Naive thymus-derived CD4-positive, alpha-beta T cell (primary cell): ENCODE measurements around the gene MSH6. TPM values are rescaled to one million over a fixed set of nuclear protein-coding genes. Genes with fewer than 3 reads are reported as not detected.
A peak's percentile ranks its signal among the peaks of the same experiment; 100 is the strongest.

Experiments used
- ATAC-seq: fragments of 150-1000 bp; cut with Tn5 transposase; 2 replicates; pipeline ENCODE4 v1.10.0; 2021; ENCODE audit warnings: mild to moderate bottlenecking, moderate library complexity
- CTCF ChIA-PET: fragments of 350-600 bp; sonication (Branson Sonifier 250); formaldehyde crosslinking; loops from one replicate; lab custom pipeline; 2021; ENCODE audit warnings: antibody characterized with exemption; lab: Charles Lee
- POLR2A ChIA-PET: fragments of 350-600 bp; sonication (Branson Sonifier 250); formaldehyde crosslinking; loops from one replicate; lab custom pipeline; 2021; ENCODE audit warnings: antibody characterized with exemption, inconsistent platforms; lab: Charles Lee
- DNase-seq, 9 donors: peaks; one replicate each; pipeline versions ENCODE4 v3.0.0 to v3.0.0-alpha.2; 2020 to 2022; ENCODE audit warnings: mixed read lengths in 1 of 9
- H3K27ac ChIP-seq: one replicate; pipeline ENCODE4 v1.7.0; 2013; ENCODE audit warnings: mild to moderate bottlenecking, low read depth, low read length, moderate library complexity
- H3K27me3 ChIP-seq, 2 donors: one replicate each; pipeline ENCODE4 v1.7.0; 2013; ENCODE audit warnings: low read length in 2 of 2, mild to moderate bottlenecking in 2 of 2, moderate library complexity in 2 of 2; ENCODE audit not compliant: control insufficient read depth in 2 of 2, insufficient read depth in 2 of 2
- H3K36me3 ChIP-seq, 3 experiments: 1 replicate in 2 of 3; 2 replicates in 1 of 3; pipeline ENCODE4 v1.7.0; 2013; ENCODE audit warnings: low read length in 3 of 3, mild to moderate bottlenecking in 3 of 3, moderate library complexity in 1 of 3; ENCODE audit not compliant: insufficient read depth in 3 of 3, control insufficient read depth in 2 of 3
- H3K4me1 ChIP-seq, 2 donors: one replicate each; pipeline ENCODE4 v1.7.0; 2013; ENCODE audit warnings: low read length in 2 of 2, mild to moderate bottlenecking in 2 of 2, moderate library complexity in 1 of 2; ENCODE audit not compliant: control insufficient read depth in 2 of 2, insufficient read depth in 2 of 2
- H3K4me3 ChIP-seq: 2 replicates; pipeline ENCODE4 v1.7.0; 2013; ENCODE audit warnings: mild to moderate bottlenecking, low read length
- H3K9me3 ChIP-seq, 3 experiments: 1 replicate in 2 of 3; 2 replicates in 1 of 3; pipeline ENCODE4 v1.7.0; 2013; ENCODE audit warnings: low read length in 3 of 3; ENCODE audit not compliant: control insufficient read depth in 2 of 3
- H3K27ac Mint-ChIP-seq, 9 donors: one replicate each; pipeline ENCODE4 v1.8.0; 2020 to 2022; ENCODE audit warnings: mixed read lengths in 9 of 9, mild to moderate bottlenecking in 8 of 9, moderate library complexity in 5 of 9, inconsistent platforms in 2 of 9
- H3K27me3 Mint-ChIP-seq, 5 donors: one replicate each; pipeline ENCODE4 v1.8.0; 2021 to 2022; ENCODE audit warnings: mixed read lengths in 5 of 5, mild to moderate bottlenecking in 1 of 5
- H3K36me3 Mint-ChIP-seq, 5 donors: one replicate each; pipeline ENCODE4 v1.8.0; 2020 to 2022; ENCODE audit warnings: mixed read lengths in 5 of 5, mild to moderate bottlenecking in 3 of 5, inconsistent platforms in 1 of 5
- H3K4me1 Mint-ChIP-seq, 7 donors: one replicate each; pipeline ENCODE4 v1.8.0; 2020 to 2022; ENCODE audit warnings: mixed read lengths in 7 of 7, mild to moderate bottlenecking in 3 of 7, inconsistent platforms in 1 of 7
- H3K4me3 Mint-ChIP-seq, 10 donors: one replicate each; pipeline ENCODE4 v1.8.0; 2020 to 2022; ENCODE audit warnings: mild to moderate bottlenecking in 10 of 10, mixed read lengths in 10 of 10, moderate library complexity in 6 of 10, inconsistent platforms in 2 of 10
- H3K9me3 Mint-ChIP-seq, 11 donors: one replicate each; pipeline ENCODE4 v1.8.0; 2020 to 2022; ENCODE audit warnings: mixed read lengths in 11 of 11, mild to moderate bottlenecking in 4 of 11, inconsistent platforms in 1 of 11, moderate library complexity in 1 of 11
- intact Hi-C, 2 donors: fragments of 100-400 bp; cut with micrococcal nuclease; formaldehyde crosslinking; loops; one replicate each; pipeline ENCODE4 v1.15.1; 2023
- polyA plus RNA-seq, 2 donors: library from polyadenylated mRNA; unstranded; fragments of 300-500 nt; fragmentation: Illumina TruSeq; gene quantifications; one replicate each; pipeline ENCODE4 v1.2.3, GENCODE V29; 2021
- total RNA-seq, 6 experiments: library from RNA in 5 of 6; stranded (reverse) in 5 of 6; gene quantifications; 1 replicate in 5 of 6; 2 replicates in 1 of 6; pipeline ENCODE4 v1.2.3 and lab custom pipeline; 2021 to 2026

The MSH6 gene
- total and polyA plus RNA-seq, 7 experiments from 2014 or later: 20.5 to 82.3 (median 41.6) TPM

DNA sequence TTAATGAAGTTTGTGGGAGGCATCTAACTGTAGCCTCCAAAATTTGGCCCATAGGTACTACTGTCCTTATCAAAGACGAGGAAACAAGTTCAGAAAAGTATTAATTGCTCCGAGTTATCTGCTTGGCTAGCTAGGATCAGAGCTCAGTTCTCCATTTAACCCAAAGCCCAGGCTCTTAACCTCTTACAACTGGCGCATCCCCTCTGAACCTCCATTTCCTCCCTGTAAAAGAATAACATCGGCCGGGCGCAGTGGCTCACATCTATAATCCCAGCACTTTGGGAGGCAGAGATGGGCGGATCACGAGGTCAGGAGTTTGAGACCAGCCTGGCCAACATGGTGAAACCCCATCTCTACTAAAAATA is 3.5 kb upstream of the MSH6 start:
- H3K36me3 ChIP-seq: no peaks in the 10 kb centered on the region
- ATAC-seq (no peak), DNase-seq (no peak)
- Mint-ChIP-seq H3K4me3 (no peak overlapping the region), H3K27ac (no peak overlapping the region), H3K36me3 (peaks cover 0 to 3% (median 0%) of the 10 kb centered on the region in 5 donors), H3K9me3 (no peaks in the 10 kb centered on the region), H3K27me3 (peaks cover 0 to 11% (median 0%) of the 10 kb centered on the region in 5 donors), H3K4me1 (peaks cover 0 to 9% (median 6%) of the 10 kb centered on the region in 7 donors)
- intact Hi-C loops: no loop called here
- H3K27me3 ChIP-seq: no peaks in the 10 kb centered on the region
- H3K4me3 ChIP-seq: no peak overlapping the region
- peaks cover 3 to 4% of the 10 kb centered on the region in 2 donors for H3K4me1 ChIP-seq
- H3K9me3 ChIP-seq: no peaks in the 10 kb centered on the region
- CTCF ChIA-PET: no interaction called here
- POLR2A ChIA-PET: no interaction called here
- no peak overlapping the region for H3K27ac ChIP-seq

DNA sequence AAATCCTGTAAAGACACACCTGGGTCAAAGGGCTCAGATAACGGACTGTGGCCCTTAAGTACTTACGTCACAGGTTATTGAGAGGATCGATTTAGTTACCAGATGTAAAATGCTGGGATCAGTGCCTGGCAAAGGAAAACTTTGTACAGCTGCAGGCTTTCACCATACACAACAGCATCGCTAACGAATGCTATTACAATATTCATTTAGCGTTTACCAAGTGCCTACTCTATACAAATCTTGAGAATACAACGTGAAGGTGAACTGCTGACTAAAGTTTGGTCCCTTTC is 619 bp upstream of the MSH6 start:
- Histone ChIP-seq H3K27ac (peak overlapping the region; percentile 94), H3K4me3 (peak overlapping the region; percentile 97), H3K27me3 (no peaks in the 10 kb centered on the region), H3K9me3 (no peaks in the 10 kb centered on the region), H3K4me1 (peaks cover 5 to 8% of the 10 kb centered on the region in 2 donors), H3K36me3 (no peaks in the 10 kb centered on the region)
- peak overlapping the region; percentile 6 to 91 (median 84) for H3K27ac Mint-ChIP-seq
- CTCF ChIA-PET: interaction anchor here (1.0 kb wide), 1 partner anchor 11 kb away, joined by 3 read pairs; no protein-coding TSS in a partner anchor
- POLR2A ChIA-PET: interaction anchor here (1.1 to 1.3 kb wide), 2 partner anchors 40 to 379 kb away, joined by 4 to 5 read pairs; partner anchors contain the start of gene MSH2
- no peak for DNase-seq
- H3K27me3 Mint-ChIP-seq: peaks cover 0 to 5% (median 0%) of the 10 kb centered on the region in 5 donors
- ATAC-seq: peak; percentile 0
- H3K9me3 Mint-ChIP-seq: no peaks in the 10 kb centered on the region
- H3K4me1 Mint-ChIP-seq: peaks cover 7 to 34% (median 24%) of the 10 kb centered on the region in 7 donors
- H3K4me3 Mint-ChIP-seq: peak overlapping the region; percentile 70 to 93 (median 88)
- intact Hi-C loops: loop anchor here in 1 of 2 donors (1.0 to 10.0 kb wide), 4 partner anchors 261 to 868 kb away; partner anchors contain the start of gene MCFD2
- H3K36me3 Mint-ChIP-seq: peaks cover 0 to 10% (median 5%) of the 10 kb centered on the region in 5 donors

DNA sequence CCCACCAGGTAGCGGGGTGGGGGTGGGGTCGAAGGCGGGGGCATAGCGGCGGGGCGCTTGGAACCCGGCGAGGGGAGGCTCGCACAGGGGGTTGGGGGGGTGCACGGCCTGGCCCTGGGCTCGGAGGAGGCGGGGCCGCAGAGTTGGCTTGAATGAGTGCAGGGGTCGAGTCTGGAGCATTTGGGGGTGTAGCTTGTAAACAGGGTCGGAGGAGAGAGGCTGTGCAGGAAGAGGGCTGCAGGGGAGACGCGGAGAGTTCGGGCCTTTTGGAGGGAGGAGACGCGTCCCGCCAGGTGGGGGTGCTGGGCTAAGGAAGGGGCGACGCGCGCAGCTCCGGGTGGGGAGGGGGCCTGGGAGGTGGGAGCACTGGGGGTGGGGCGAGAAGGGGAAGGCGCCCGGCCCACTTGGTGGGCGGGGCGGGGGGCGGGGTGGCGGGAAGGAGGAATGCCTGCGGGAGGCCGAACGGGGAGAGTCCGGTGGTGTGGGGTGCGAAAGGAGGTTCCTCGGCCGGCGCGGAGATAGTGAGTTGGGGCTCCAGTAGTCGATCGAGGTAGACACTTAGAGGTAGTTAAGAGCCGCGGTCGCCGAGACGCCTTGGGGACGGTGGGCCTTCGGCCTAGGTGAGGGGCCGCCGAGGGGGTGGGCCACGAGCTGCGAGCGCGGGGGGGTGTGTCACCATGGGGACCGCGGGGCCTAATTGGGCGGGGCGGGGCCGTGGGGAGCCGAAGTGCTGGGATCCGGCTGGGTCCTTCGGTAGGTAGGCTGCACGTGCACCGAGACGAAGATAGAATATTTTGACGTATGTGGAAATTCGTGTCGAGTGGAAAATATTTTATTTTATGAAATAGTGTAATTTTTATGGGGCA is 774 bp downstream of the MSH6 start:
- peaks cover 5 to 8% of the 10 kb centered on the region in 2 donors for H3K4me1 ChIP-seq
- DNase-seq (peak; percentile 37 to 77 (median 64)), ATAC-seq (peak; percentile 42)
- peak overlapping the region; percentile 97 for H3K4me3 ChIP-seq
- peak overlapping the region; percentile 70 to 97 (median 90) for H3K4me3 Mint-ChIP-seq
- peaks cover 7 to 40% (median 24%) of the 10 kb centered on the region in 7 donors for H3K4me1 Mint-ChIP-seq
- peaks cover 0 to 10% (median 5%) of the 10 kb centered on the region in 5 donors for H3K36me3 Mint-ChIP-seq
- H3K27me3 Mint-ChIP-seq: no peaks in the 10 kb centered on the region
- H3K36me3 ChIP-seq: no peaks in the 10 kb centered on the region
- peak overlapping the region; percentile 94 for H3K27ac ChIP-seq
- H3K27ac Mint-ChIP-seq: peak overlapping the region; percentile 62 to 93 (median 87)
- no peaks in the 10 kb centered on the region for H3K9me3 Mint-ChIP-seq
- H3K9me3 ChIP-seq: no peaks in the 10 kb centered on the region
- intact Hi-C loops: loop anchor here (1.0 to 10.0 kb wide), 8 partner anchors 15 to 869 kb away; partner anchors contain the start of genes FBXO11 (in 2 of the 2) and MCFD2 (in 1 of the 2)
- no peaks in the 10 kb centered on the region for H3K27me3 ChIP-seq
- POLR2A ChIA-PET: interaction anchor here (0.8 to 1.3 kb wide), 4 partner anchors 14 to 381 kb away, joined by 3 to 6 read pairs (median 4); partner anchors contain the start of gene MSH2
- CTCF ChIA-PET: interaction anchor here (0.7 kb wide), 1 partner anchor 16 kb away, joined by 4 read pairs; no protein-coding TSS in a partner anchor

GRCh38 chr2:47784352-47784851 is 1.5 kb downstream of the MSH6 start:
- intact Hi-C loops: loop anchor here in 1 of 2 donors (10.0 kb wide), 1 partner anchor 870 kb away; the partner anchor contains the start of gene MCFD2
- CTCF ChIA-PET: interaction anchor here (0.7 kb wide), 1 partner anchor 1545 kb away, joined by 4 read pairs; no protein-coding TSS in a partner anchor
- no peak for DNase-seq

DNA sequence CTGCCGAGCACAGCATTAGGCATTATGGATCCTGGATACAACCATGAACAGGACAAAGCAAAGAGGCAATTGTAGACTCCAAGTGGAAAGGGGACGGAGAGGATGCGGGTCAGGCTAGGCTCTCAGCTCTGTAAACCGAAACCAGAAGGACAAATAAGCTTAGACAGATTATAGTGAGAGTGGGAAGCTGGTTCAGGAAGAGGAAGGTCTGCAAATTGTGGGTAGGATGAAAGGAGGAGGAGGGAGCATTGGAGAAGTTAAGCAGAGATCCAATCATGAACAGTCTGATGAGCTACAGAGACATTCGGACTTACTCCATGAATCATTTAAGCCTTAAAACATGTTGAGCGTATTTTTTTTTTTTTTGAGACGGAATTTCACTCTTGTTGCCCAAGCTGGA is 3.0 kb downstream of the MSH6 start:
- no peak for DNase-seq
- CTCF ChIA-PET: interaction anchor here (0.7 kb wide), 1 partner anchor 805 kb away, joined by 7 read pairs; no protein-coding TSS in a partner anchor
- POLR2A ChIA-PET: no interaction called here
- H3K4me3 ChIP-seq: no peak overlapping the region
- peak overlapping the region; percentile 5 to 92 (median 53) for H3K4me3 Mint-ChIP-seq
- no peaks in the 10 kb centered on the region for H3K9me3 ChIP-seq
- peaks cover 0 to 12% (median 5%) of the 10 kb centered on the region in 5 donors for H3K36me3 Mint-ChIP-seq
- no peaks in the 10 kb centered on the region for H3K9me3 Mint-ChIP-seq
- peaks cover 5 to 8% of the 10 kb centered on the region in 2 donors for H3K4me1 ChIP-seq
- intact Hi-C loops: loop anchor here (2.0 to 10.0 kb wide), 2 partner anchors 21 to 871 kb away; partner anchors contain the start of gene MCFD2 (in 1 of the 2)
- ATAC-seq: no peak
- peak overlapping the region in 8 of 9 donors; percentile 1 to 95 (median 38) for H3K27ac Mint-ChIP-seq
- no peak overlapping the region for H3K27ac ChIP-seq
- H3K4me1 Mint-ChIP-seq: peaks cover 12 to 52% (median 33%) of the 10 kb centered on the region in 7 donors
- H3K36me3 ChIP-seq: peaks cover 0 to 3% (median 0%) of the 10 kb centered on the region in 3 experiments
- no peaks in the 10 kb centered on the region for H3K27me3 Mint-ChIP-seq
- no peaks in the 10 kb centered on the region for H3K27me3 ChIP-seq

More at GRCh38 chr2:47784352-47784851, 1.5 kb downstream of the MSH6 start:
- Histone ChIP-seq H3K36me3 (no peaks in the 10 kb centered on the region), H3K27ac (peak overlapping the region; percentile 73), H3K9me3 (no peaks in the 10 kb centered on the region), H3K4me3 (peak overlapping the region; percentile 55), H3K4me1 (peaks cover 5 to 8% of the 10 kb centered on the region in 2 donors), H3K27me3 (no peaks in the 10 kb centered on the region)
- Mint-ChIP-seq H3K36me3 (peaks cover 0 to 10% (median 5%) of the 10 kb centered on the region in 5 donors), H3K27ac (peak overlapping the region in 4 of 9 donors; percentile 1 to 86 (median 72)), H3K4me3 (peak overlapping the region; percentile 70 to 97 (median 90)), H3K27me3 (no peaks in the 10 kb centered on the region), H3K4me1 (peaks cover 7 to 40% (median 24%) of the 10 kb centered on the region in 7 donors), H3K9me3 (no peaks in the 10 kb centered on the region)
- no peak for ATAC-seq
- POLR2A ChIA-PET: no interaction called here

DNA sequence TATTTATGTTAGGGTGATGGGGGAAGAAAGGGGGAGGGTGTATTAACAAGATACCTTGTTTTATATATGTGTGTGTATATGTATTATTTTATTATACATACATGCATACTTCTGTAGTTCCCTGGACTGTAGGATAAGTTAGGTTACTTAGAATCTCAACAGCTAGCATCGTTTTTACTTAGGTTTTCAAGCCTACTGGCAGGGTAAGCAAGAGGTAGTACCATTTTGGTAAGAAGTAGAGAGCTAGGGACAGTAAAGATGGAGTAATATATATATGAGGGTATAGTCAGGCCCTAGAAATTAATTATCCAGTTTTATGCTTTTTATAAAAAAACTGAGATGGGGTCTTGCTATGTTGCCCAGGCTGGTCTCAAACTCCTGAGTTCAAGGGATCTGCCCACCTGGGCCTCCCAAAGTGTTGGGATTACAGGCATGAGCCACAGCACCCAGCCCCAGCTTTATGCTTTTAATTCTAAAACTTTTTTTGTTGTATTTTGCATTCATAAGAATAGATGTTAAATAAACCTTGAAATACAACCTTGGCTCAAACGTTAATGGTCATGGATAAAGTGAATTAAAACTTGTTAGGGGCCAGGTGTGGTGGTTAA is 13.2 kb downstream of the MSH6 start:
- POLR2A ChIA-PET: no interaction called here
- no peak overlapping the region for H3K4me3 Mint-ChIP-seq
- peaks cover 0 to 2% (median 0%) of the 10 kb centered on the region in 11 donors for H3K9me3 Mint-ChIP-seq
- peak overlapping the region in 2 of 9 donors; percentile 36 to 41 for H3K27ac Mint-ChIP-seq
- intact Hi-C loops: no loop called here
- ATAC-seq (no peak), DNase-seq (no peak)
- H3K4me1 ChIP-seq: no peaks in the 10 kb centered on the region
- H3K36me3 ChIP-seq: peaks cover 4 to 62% (median 8%) of the 10 kb centered on the region in 3 experiments
- H3K27ac ChIP-seq: no peak overlapping the region
- H3K27me3 ChIP-seq: no peaks in the 10 kb centered on the region
- H3K4me1 Mint-ChIP-seq: peaks cover 3 to 16% (median 7%) of the 10 kb centered on the region in 7 donors
- CTCF ChIA-PET: no interaction called here
- no peak overlapping the region for H3K4me3 ChIP-seq
- no peaks in the 10 kb centered on the region for H3K27me3 Mint-ChIP-seq
- H3K9me3 ChIP-seq: no peaks in the 10 kb centered on the region
- peaks cover 31 to 65% (median 51%) of the 10 kb centered on the region in 5 donors for H3K36me3 Mint-ChIP-seq
